HG03159 (cell line): Measurements from ENCODE around the gene KLKB1.

Experiments used
- ATAC-seq: cut with Tn5 transposase; IDR thresholded peaks from one replicate; pipeline ENCODE4 v1.9.1; 2021; ENCODE audit warnings: mild to moderate bottlenecking, moderate library complexity; ENCODE audit not compliant: unreplicated experiment

The KLKB1 gene

DNA sequence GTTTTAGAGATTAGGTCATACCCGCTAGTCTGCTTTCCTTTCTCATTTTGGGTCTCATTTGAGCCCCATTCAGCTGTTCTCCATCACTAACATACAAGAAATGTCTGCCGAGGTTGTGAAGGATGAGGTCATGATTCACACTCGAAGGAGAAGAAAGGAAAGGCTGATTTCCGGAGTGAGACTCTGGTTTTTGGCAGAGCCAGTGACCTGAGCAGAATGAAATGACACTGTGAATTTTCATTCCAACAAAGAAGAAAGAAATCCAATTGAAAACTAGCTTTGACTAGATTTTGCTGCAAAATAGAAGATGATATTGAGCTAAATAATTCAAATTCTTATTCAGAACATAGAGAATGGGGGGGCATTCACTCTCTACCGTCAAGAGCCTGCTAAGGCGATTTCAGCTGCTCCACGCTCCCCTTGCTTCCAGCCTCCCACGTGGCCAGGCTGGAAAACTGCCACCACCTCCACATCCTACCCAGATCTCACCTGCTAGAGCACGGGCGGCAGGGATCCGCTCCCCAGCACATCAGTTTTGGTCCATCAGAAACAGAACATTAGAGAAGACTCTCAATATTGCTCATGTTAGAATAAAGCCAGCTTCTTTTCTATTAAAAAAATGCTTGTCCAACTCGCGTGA is 77.7 kb downstream of the KLKB1 start:
- ATAC-seq, result no peak

DNA sequence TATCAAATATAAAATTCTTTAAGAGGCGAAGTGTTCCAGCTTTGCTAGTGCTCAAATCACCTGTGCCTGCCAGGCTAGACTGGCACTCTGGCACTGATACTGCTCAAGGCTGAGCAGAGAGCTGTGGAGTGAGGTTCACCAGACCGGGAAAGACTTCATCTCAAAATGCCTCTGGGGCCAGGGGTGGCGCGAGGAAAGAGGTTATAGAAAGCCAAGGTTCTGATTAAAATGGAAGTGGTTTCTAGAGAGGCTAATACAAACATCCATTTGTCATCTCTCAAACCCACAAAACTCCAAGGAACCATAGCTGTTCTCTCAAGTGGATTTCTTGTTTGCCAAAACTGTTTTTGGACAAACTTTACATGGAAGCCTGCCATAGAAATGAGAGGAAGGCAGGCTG is 80.2 kb downstream of the KLKB1 start:
- no peak for ATAC-seq

DNA sequence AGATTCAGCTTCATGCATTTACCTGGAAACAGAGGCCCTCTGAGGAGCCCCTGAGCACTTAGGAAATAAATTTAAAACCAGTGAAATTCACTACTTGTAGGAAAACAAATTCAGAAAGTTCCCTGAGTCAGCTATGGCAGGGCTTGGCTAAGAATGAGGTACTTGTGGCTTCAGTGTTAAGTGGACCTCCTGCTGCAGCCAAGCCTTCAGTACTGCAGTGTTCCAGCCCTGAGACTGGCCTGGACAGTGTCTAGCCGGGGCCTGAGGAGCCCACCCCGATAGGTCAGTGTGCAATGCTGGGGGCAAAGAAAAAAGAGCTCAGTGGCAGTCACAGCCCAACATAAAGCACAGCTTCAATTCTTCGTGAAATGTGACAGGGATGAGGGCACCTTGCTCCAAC is 80.6 kb downstream of the KLKB1 start:
- no peak for ATAC-seq
